ENCODE data around the gene RUNX3. TPM values are rescaled to one million over a fixed set of nuclear protein-coding genes. Genes with fewer than 3 reads are reported as not detected.

The RUNX3 gene
- polyA plus RNA-seq, 1 donor (not counting 4 experiments of a cell fraction or from before 2014, with no cell fraction given) = not detected

DNA sequence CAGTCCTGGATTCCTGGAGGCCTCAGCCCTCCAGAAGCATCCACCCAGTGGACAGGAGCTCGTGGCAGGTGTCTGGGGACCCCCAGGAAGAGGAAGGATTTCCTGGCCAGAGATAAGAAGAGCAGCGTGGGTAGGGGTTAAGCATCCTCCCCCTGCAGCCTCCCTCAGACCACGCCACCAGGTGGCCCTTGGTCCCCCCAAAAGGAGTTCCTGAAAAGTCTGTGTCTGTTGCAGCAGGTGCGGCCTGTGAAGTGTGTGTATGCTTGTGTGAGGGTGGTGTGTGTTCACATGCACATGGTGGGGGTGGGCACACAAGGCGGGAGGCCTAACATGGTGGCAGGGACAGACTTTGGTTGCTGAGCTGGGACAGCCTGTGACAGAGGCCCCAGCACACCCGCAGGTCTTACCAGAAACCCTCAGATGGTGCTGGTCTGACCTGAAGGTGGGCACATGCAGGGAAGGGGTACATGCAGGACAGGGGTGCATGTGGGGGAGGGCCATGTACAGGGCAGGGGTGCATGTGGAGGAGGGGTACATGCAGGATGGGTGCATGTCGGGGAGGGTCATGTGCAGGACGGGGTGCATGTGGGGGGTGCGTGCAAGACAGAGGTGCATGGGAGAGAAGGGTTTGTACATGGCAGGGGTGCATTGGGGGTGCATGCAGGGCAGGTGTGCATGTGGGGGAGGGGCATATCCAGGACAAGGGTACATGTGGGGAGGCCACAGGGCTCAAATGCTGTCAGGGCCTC, 18.2 kb upstream of the RUNX3 start:
- H3K9ac ChIP-seq (ENCODE audit: control insufficient read depth, extremely low read depth, insufficient read depth, low read length) = no peak overlapping the region
- no peak overlapping the region for H2AFZ ChIP-seq (ENCODE audit: control insufficient read depth, low read length)
- H3K4me3 ChIP-seq (ENCODE audit: control insufficient read depth in 2 of 3, extremely low read depth in 1 of 3, insufficient read depth in 2 of 3, low read depth in 1 of 3, low read length in 3 of 3) = no peak overlapping the region
- H3K9me3 ChIP-seq (ENCODE audit: control insufficient read depth, low read depth, low read length) = no peaks in the 10 kb centered on the region
- dilution Hi-C loops (cut with MboI; ENCODE audit: extremely low pct_ligation_motif_present, low sequenced_read_pairs) = loop anchor here (25.0 kb wide), 1 partner anchor 264 kb away; no protein-coding TSS in a partner anchor
- no peaks in the 10 kb centered on the region for H3K9me1 ChIP-seq (ENCODE audit: control insufficient read depth, extremely low read depth, insufficient read depth, low read length)
- H3K4me2 ChIP-seq (ENCODE audit: control insufficient read depth, extremely low read depth, insufficient read depth, low read depth, low read length) = no peak overlapping the region
- FAIRE-seq = no peak
- peaks cover 25% of the 10 kb centered on the region for H3K4me1 ChIP-seq (ENCODE audit: control insufficient read depth, extremely low read depth, insufficient read depth, low read length)
- DNase-seq (ENCODE audit: low read depth, low spot score) = no peak
- H3K36me3 ChIP-seq (ENCODE audit: control insufficient read depth in 2 of 2, extremely low read depth in 1 of 2, insufficient read depth in 2 of 2, low read length in 2 of 2) = no peaks in the 10 kb centered on the region
- TF ChIP-seq CTCF (optimal IDR thresholded peaks at IDR 0.05 in 1 of 3, IDR thresholded peaks at IDR 0.05 in 1 of 3, conservative IDR thresholded peaks at IDR 0.05 in 1 of 3; ENCODE audit: extremely low read depth in 1 of 3, insufficient read depth in 2 of 3, low read length in 3 of 3) = no peak
- no peak overlapping the region for H3K27ac ChIP-seq (ENCODE audit: control insufficient read depth, insufficient read depth, low read length)
- H4K20me1 ChIP-seq (ENCODE audit: control insufficient read depth, extremely low read depth, insufficient read depth, low read length) = no peaks in the 10 kb centered on the region
- H3K79me2 ChIP-seq (ENCODE audit: control insufficient read depth, insufficient read depth, low read length) = no peaks in the 10 kb centered on the region
- H3K27me3 ChIP-seq (ENCODE audit: control insufficient read depth, extremely low read depth, insufficient read depth, low read length) = peaks cover 2% of the 10 kb centered on the region

GRCh38 chr1:24946861-24947658, 17.0 kb upstream of the RUNX3 start:
- FAIRE-seq = no peak
- H3K27ac ChIP-seq (ENCODE audit: control insufficient read depth, insufficient read depth, low read length) = no peak overlapping the region
- dilution Hi-C loops (cut with MboI; ENCODE audit: extremely low pct_ligation_motif_present, low sequenced_read_pairs) = loop anchor here (25.0 kb wide), 1 partner anchor 265 kb away; no protein-coding TSS in a partner anchor
- no peak for TF ChIP-seq CTCF (optimal IDR thresholded peaks at IDR 0.05 in 1 of 3, IDR thresholded peaks at IDR 0.05 in 1 of 3, conservative IDR thresholded peaks at IDR 0.05 in 1 of 3; ENCODE audit: extremely low read depth in 1 of 3, insufficient read depth in 2 of 3, low read length in 3 of 3)
- no peak for TF ChIP-seq EZH2 (IDR thresholded peaks at IDR 0.05; ENCODE audit: low read length)
- H3K4me1 ChIP-seq (ENCODE audit: control insufficient read depth, extremely low read depth, insufficient read depth, low read length) = peaks cover 19% of the 10 kb centered on the region
- no peaks in the 10 kb centered on the region for H3K36me3 ChIP-seq (ENCODE audit: control insufficient read depth in 2 of 2, extremely low read depth in 1 of 2, insufficient read depth in 2 of 2, low read length in 2 of 2)
- H2AFZ ChIP-seq (ENCODE audit: control insufficient read depth, low read length) = no peak overlapping the region
- no peak overlapping the region for H3K9ac ChIP-seq (ENCODE audit: control insufficient read depth, extremely low read depth, insufficient read depth, low read length)
- H4K20me1 ChIP-seq (ENCODE audit: control insufficient read depth, extremely low read depth, insufficient read depth, low read length) = no peaks in the 10 kb centered on the region
- H3K4me3 ChIP-seq (ENCODE audit: control insufficient read depth in 2 of 3, extremely low read depth in 1 of 3, insufficient read depth in 2 of 3, low read depth in 1 of 3, low read length in 3 of 3) = no peak overlapping the region
- no peaks in the 10 kb centered on the region for H3K9me1 ChIP-seq (ENCODE audit: control insufficient read depth, extremely low read depth, insufficient read depth, low read length)
- H3K9me3 ChIP-seq (ENCODE audit: control insufficient read depth, low read depth, low read length) = no peaks in the 10 kb centered on the region
- H3K4me2 ChIP-seq (ENCODE audit: control insufficient read depth, extremely low read depth, insufficient read depth, low read depth, low read length) = no peak overlapping the region
- peaks cover 14% of the 10 kb centered on the region for H3K27me3 ChIP-seq (ENCODE audit: control insufficient read depth, extremely low read depth, insufficient read depth, low read length)
- DNase-seq (ENCODE audit: low read depth, low spot score) = no peak
- H3K79me2 ChIP-seq (ENCODE audit: control insufficient read depth, insufficient read depth, low read length) = no peaks in the 10 kb centered on the region

All from keratinocyte (primary cell).